Heart left ventricle (tissue), 16 donors: ENCODE data around the gene CARMIL3. TPM values are rescaled to one million over a fixed set of nuclear protein-coding genes. Genes with fewer than 3 reads are reported as not detected.

Experiments used
- ATAC-seq, 4 donors: fragments of 200-7000 bp; cut with Tn5 transposase; one replicate each; pipeline ENCODE4 v1.9.1; 2020 to 2022; ENCODE audit warnings: moderate library complexity in 4 of 4, mild to moderate bottlenecking in 3 of 4, moderate number of reproducible peaks in 1 of 4
- DNase-seq, 5 donors: peaks; one replicate each; pipeline ENCODE4 v3.0.0-alpha.2; 2020
- H3K27ac ChIP-seq, 12 donors: fragments of 200-600 bp; sonication (generic) in 4 of 12; one replicate each; pipeline versions ENCODE4 v1.5.0 to v1.8.0; 2016 to 2022; ENCODE audit warnings: mild to moderate bottlenecking in 2 of 12
- H3K27me3 ChIP-seq, 9 donors: fragments of 200-600 bp; sonication (generic) in 2 of 9; one replicate each; pipeline versions ENCODE4 v1.5.1 to v1.8.0; 2016 to 2022; ENCODE audit warnings: mild to moderate bottlenecking in 3 of 9
- H3K36me3 ChIP-seq, 9 donors: fragments of 200-600 bp; sonication (generic) in 2 of 9; one replicate each; pipeline versions ENCODE4 v1.5.0 to v1.8.0; 2018 to 2022; ENCODE audit warnings: mild to moderate bottlenecking in 2 of 9
- H3K4me1 ChIP-seq, 12 donors: fragments of 200-600 bp; sonication (generic) in 4 of 12; one replicate each; pipeline versions ENCODE4 v1.5.0 to v1.8.0; 2016 to 2022; ENCODE audit warnings: mild to moderate bottlenecking in 3 of 12
- H3K4me3 ChIP-seq, 12 donors: fragments of 200-600 bp; sonication (generic) in 4 of 12; one replicate each; pipeline versions ENCODE4 v1.5.0 to v1.8.0; 2017 to 2022; ENCODE audit warnings: mild to moderate bottlenecking in 9 of 12, moderate library complexity in 4 of 12
- H3K9me3 ChIP-seq, 12 donors: fragments of 200-600 bp; sonication (generic) in 4 of 12; one replicate each; pipeline versions ENCODE4 v1.5.0 to v1.8.0; 2016 to 2022; ENCODE audit warnings: mild to moderate bottlenecking in 1 of 12
- POLR2A ChIP-seq, 2 donors: fragments of 450-650 bp; IDR thresholded peaks; one replicate each; pipeline ENCODE4 v1.6.1; 2017; ENCODE audit warnings: antibody characterized with exemption in 2 of 2, mild to moderate bottlenecking in 2 of 2, moderate library complexity in 2 of 2
- WGBS, 4 donors: extraction: QIAGEN DNeasy Blood & Tissue Kit in 2 of 4; methylation state at CpG; one replicate each; pipeline versions ENCODE4 v1.1.5 to v1.1.7; 2013 to 2018; 5-methylcytosine and 5-hydroxymethylcytosine counted together
- intact Hi-C, 10 donors: fragments of 100-400 bp; cut with DNase I; formaldehyde crosslinking; loops; one replicate each; pipeline versions ENCODE4 v1.11.1 to v1.14.2; 2022
- polyA plus RNA-seq, 2 donors: library from polyadenylated mRNA; stranded (reverse); fragments of 200-250 nt; gene quantifications; one replicate each; pipeline ENCODE4 v1.2.3, GENCODE V29; 2013
- total RNA-seq, 9 donors: library from RNA; depleted of rRNA in 2 of 9; stranded (reverse); fragments of >200 nt in 2 of 9; fragmentation: NEBNext Ultra II Directional in 3 of 9; extraction: Animal tissue kit (Norgen Biotek cat#: 25700) in 3 of 9; gene quantifications; one replicate each; pipeline versions ENCODE4 v1.1.0 to v1.2.4, GENCODE V29; 2016 to 2023
- TF ChIP-seq, protein P1 (sequence below), 12 donors: fragments of 200-600 bp; sonication (generic) in 4 of 12; IDR thresholded peaks; one replicate each; pipeline versions ENCODE4 v1.5.0 to v1.8.0; 2018 to 2022; ENCODE audit warnings: antibody characterized with exemption in 12 of 12, mild to moderate bottlenecking in 5 of 12
- donor health status: ischemic (EF 13 %, LVEDD 7.1; RV severe dilation, severe dysfunction).
- donor health status: healthy with polysubstance abuse.
- donor health status: DM: no; HTN: yes; CAD: no.
- donor health status: DM: no; HTN: no; CAD: no.
- donor health status: ischemic (EF 25% LVEDD 6.9; RV normal size, moderate dysfunction).
- donor health status: ischemic (EF 25% LVEDD 5.7; RV mildly dilated, moderate dysfunction).
- donor health status: healthy.
- donor health status: DM: yes; HTN: yes; CAD: no.
- donor health status: ischemic (EF 35%, LVEDD 5.7; RV mildly dilated, moderate dysfunction).
- donor health status: nonischemic (EF 11% LVEDD 7.7; RV severe dilation, severe dysfunction).
- donor health status: DM: yes; HTN: yes; CAD: no.
- donor health status: PGD.
- donor health status: ischemic (EF 29% LVEDD 5.4; RV normal size, mild dysfunction).
- donor health status: nonischemic (EF 23%, LVEDD 6.1; RV moderate dilation, normal function).

Gene CARMIL3
- total and polyA plus RNA-seq, 11 donors = 0.05 to 0.38 (median 0.15) TPM; not detected in 3

DNA sequence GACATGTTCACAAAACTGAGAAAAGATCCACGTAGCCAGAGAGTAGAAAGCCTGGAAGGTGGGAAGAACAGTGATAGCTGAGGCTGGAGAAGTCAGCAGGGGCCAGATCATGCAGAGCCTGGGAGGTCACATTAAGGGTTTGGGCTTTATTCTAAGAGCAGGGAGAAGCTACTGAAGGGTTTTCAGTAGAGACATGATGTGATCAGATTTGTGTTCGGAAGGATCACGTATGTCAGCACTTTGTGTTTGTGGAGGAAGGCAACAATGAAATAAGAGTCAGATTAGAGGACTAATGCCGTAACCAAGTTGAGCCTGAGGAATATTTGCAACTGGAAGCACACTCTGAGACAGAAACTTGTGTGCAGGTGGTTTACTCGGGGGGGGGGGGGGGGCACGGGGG is 38.1 kb downstream of the CARMIL3 start:
- TF ChIP-seq POLR2A (IDR thresholded peaks at IDR 0.05) = no peak
- TF ChIP-seq, protein P1, sequence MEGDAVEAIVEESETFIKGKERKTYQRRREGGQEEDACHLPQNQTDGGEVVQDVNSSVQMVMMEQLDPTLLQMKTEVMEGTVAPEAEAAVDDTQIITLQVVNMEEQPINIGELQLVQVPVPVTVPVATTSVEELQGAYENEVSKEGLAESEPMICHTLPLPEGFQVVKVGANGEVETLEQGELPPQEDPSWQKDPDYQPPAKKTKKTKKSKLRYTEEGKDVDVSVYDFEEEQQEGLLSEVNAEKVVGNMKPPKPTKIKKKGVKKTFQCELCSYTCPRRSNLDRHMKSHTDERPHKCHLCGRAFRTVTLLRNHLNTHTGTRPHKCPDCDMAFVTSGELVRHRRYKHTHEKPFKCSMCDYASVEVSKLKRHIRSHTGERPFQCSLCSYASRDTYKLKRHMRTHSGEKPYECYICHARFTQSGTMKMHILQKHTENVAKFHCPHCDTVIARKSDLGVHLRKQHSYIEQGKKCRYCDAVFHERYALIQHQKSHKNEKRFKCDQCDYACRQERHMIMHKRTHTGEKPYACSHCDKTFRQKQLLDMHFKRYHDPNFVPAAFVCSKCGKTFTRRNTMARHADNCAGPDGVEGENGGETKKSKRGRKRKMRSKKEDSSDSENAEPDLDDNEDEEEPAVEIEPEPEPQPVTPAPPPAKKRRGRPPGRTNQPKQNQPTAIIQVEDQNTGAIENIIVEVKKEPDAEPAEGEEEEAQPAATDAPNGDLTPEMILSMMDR (IDR thresholded peaks at IDR 0.05) = no peak
- H3K27me3 ChIP-seq = no peaks in the 10 kb centered on the region
- DNase-seq (peak in 1 of 5 donors; percentile 1), ATAC-seq (no peak)
- 80 to 92% (median 85%) methylated on average over 5 to 6 of the region's 6 CpGs for WGBS, 4 donors
- H3K4me1 ChIP-seq = peaks cover 0 to 17% (median 7%) of the 10 kb centered on the region in 12 donors
- H3K36me3 ChIP-seq = no peaks in the 10 kb centered on the region
- intact Hi-C loops = loop anchor here (1.0 to 10.0 kb wide), 11 partner anchors 31 to 113 kb away; partner anchors contain the start of gene DHRS4L2 (in 2 of the 10)
- no peak overlapping the region for H3K27ac ChIP-seq
- H3K9me3 ChIP-seq = no peaks in the 10 kb centered on the region
- no peak overlapping the region for H3K4me3 ChIP-seq

DNA sequence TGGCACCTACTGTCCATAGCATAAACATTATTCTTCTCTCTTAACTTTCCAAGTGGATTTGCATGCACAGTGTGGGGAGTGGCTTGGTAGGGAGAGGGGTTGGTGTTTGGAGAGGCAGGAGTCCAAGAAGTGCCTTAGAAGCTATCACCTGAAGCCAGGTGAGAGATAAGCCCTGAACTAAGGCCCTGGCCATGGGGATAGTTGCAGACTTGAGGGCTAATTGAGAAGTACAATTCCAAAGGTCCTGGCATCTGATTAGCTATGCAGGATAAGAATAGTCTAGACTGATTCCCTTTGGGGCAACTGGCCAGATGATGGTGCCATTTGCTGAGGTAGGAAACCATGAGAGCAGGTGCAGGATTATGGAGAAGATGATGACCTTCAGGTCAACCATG is 40.3 kb downstream of the CARMIL3 start:
- peaks cover 0 to 26% (median 14%) of the 10 kb centered on the region in 12 donors for H3K4me1 ChIP-seq
- intact Hi-C loops = loop anchor here in 8 of 10 donors (5.0 to 10.0 kb wide), 5 partner anchors 35 to 115 kb away; partner anchors contain the start of gene DHRS4L2 (in 2 of the 8)
- H3K4me3 ChIP-seq = no peak overlapping the region
- no peaks in the 10 kb centered on the region for H3K36me3 ChIP-seq
- no peaks in the 10 kb centered on the region for H3K9me3 ChIP-seq
- TF ChIP-seq POLR2A (IDR thresholded peaks at IDR 0.05) = no peak
- TF ChIP-seq, protein P1 (IDR thresholded peaks at IDR 0.05) = no peak
- H3K27me3 ChIP-seq = no peaks in the 10 kb centered on the region
- ATAC-seq = no peak
- peak overlapping the region in 1 of 12 donors; percentile 96 for H3K27ac ChIP-seq
- DNase-seq = peak in 1 of 5 donors; percentile 5

DNA sequence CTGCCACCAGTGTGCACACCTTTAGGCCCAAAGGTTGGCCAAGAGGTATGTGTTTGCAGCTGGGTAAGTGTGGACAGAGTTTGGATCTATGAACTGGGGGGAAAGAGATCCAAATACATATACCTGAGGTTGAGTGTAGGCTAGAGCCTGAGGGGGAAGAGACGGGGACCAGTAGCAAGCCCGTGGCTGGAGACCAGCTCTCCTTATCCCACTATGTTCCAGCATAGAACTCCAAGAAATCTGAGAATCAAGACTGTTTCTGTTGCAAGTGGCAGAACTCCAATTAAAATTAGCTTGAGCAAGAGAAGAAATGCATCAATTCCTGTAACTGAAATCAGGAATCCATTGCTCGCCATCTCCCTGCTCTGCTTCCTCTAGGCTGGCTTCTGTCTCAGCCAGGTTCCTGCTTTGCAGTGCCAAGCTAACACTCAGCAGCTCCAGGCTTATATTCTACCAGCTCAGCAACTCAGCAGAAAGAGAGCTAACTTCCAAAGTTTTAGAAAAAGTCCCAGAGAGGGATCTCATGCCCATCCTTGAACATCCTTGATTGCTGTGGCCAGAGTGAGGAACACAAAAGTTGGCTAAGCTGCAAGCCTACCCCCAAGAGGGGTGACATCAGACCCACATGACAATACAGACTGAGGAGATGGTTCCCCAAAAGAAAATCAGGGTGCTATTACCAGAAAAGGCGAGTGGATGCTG is 40.8 kb downstream of the CARMIL3 start:
- no peak overlapping the region for H3K4me3 ChIP-seq
- no peak for ATAC-seq
- H3K4me1 ChIP-seq = peaks cover 0 to 26% (median 14%) of the 10 kb centered on the region in 12 donors
- whole genome bisulfite sequencing, 4 donors = 81 to 94% (median 89%) methylated on average over 4 of the region's 4 CpGs
- H3K27ac ChIP-seq = peak overlapping the region in 3 of 12 donors; percentile 89 to 96 (median 95)
- no peaks in the 10 kb centered on the region for H3K9me3 ChIP-seq
- peaks cover 0 to under 1% (median 0%) of the 10 kb centered on the region in 9 donors for H3K36me3 ChIP-seq
- DNase-seq = peak in 1 of 5 donors; percentile 13
- intact Hi-C loops = loop anchor here in 8 of 10 donors (5.0 to 10.0 kb wide), 5 partner anchors 35 to 115 kb away; partner anchors contain the start of gene DHRS4L2 (in 2 of the 8)
- no peaks in the 10 kb centered on the region for H3K27me3 ChIP-seq
- TF ChIP-seq POLR2A (IDR thresholded peaks at IDR 0.05) = no peak
- TF ChIP-seq, protein P1 (IDR thresholded peaks at IDR 0.05) = no peak

DNA sequence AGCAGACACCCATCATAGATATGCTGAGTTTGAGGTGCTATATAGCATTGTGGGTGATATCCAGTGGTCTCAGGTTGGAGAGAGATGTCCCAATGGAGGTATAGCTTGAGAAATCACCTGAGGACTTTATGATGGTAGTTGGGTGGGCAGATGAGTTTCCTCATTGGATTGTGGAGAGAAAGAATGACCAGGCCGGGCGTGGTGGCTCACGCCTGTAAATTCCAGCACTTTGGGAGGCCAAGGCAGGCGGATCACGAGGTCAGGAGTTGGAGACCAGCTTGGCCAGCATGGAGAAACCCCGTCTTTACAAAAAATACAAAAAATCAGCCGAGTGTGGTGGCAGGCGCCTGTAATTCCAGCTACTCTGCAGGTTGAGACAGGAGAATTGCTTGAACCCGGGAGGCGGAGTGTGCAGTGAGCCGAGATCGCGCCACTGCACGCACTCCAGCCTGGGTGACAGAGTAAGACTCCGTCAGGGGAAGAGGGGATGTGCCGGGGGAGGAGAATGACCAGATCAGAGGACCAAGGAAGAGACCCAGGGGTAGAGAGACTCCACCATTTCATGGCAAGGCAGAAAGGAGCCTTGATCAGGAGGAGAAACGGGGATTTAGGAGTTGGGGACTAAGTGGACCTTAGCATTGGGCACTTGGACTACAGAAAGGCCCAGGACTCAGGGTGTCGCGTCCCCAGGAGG is 41.5 kb downstream of the CARMIL3 start:
- peaks cover 0 to 8% (median 0%) of the 10 kb centered on the region in 9 donors for H3K36me3 ChIP-seq
- H3K9me3 ChIP-seq = no peaks in the 10 kb centered on the region
- TF ChIP-seq, protein P1 (IDR thresholded peaks at IDR 0.05) = no peak
- TF ChIP-seq POLR2A (IDR thresholded peaks at IDR 0.05) = no peak
- peak overlapping the region; percentile 59 to 96 (median 92) for H3K27ac ChIP-seq
- WGBS, 4 donors = 83 to 86% (median 84%) methylated on average over 19 of the region's 19 CpGs
- no peaks in the 10 kb centered on the region for H3K27me3 ChIP-seq
- H3K4me3 ChIP-seq = peak overlapping the region in 11 of 12 donors; percentile 73 to 94 (median 81)
- intact Hi-C loops = loop anchor here in 8 of 10 donors (5.0 to 10.0 kb wide), 5 partner anchors 36 to 116 kb away; partner anchors contain the start of gene DHRS4L2 (in 2 of the 8)
- ATAC-seq (no peak), DNase-seq (peak in 1 of 5 donors; percentile 8)
- peaks cover 0 to 26% (median 14%) of the 10 kb centered on the region in 12 donors for H3K4me1 ChIP-seq
